SK-N-SH treated with all-trans-retinoic acid at 6 μM for 48 hours (cell line): Measurements from ENCODE around the gene FAM120A.

Source experiments
- ATAC-seq: fragments of 200-7000 bp; cut with Tn5 transposase; 3 replicates; pipeline ENCODE4 v1.9.1; 2020; ENCODE audit warnings: mild to moderate bottlenecking, moderate library complexity
- ARNTL ChIP-seq: fragments of 450-650 bp; formaldehyde crosslinking; IDR thresholded peaks from 2 replicates; pipeline ENCODE4 v1.5.0; 2020; ENCODE audit warnings: low read depth, mild to moderate bottlenecking, moderate library complexity, borderline replicate concordance
- BACH2 ChIP-seq: fragments of 250-450 bp; sonication (Bioruptor Pico); IDR thresholded peaks from 2 replicates; pipeline ENCODE4 v1.9.0; 2021; ENCODE audit warnings: mild to moderate bottlenecking, borderline replicate concordance
- CSDC2 ChIP-seq: fragments of 250-450 bp; sonication (Bioruptor Pico); IDR thresholded peaks from 2 replicates; pipeline ENCODE4 v1.5.0; 2020; ENCODE audit warnings: mild to moderate bottlenecking, moderate library complexity
- CSRNP3 ChIP-seq: fragments of 250-450 bp; sonication (Bioruptor Pico); IDR thresholded peaks from 2 replicates; pipeline ENCODE4 v1.5.1; 2021; ENCODE audit warnings: mild to moderate bottlenecking, moderate library complexity
- ESRRG ChIP-seq: fragments of 250-450 bp; sonication (Bioruptor Pico); IDR thresholded peaks from 2 replicates; pipeline ENCODE4 v1.6.1; 2021; ENCODE audit warnings: mild to moderate bottlenecking
- ISL1 ChIP-seq: fragments of 250-450 bp; sonication (Bioruptor Pico); IDR thresholded peaks from 2 replicates; pipeline ENCODE4 v2.1.2; 2022; ENCODE audit warnings: mild to moderate bottlenecking, moderate library complexity
- OSR1 ChIP-seq: fragments of 250-450 bp; sonication (Bioruptor Pico); IDR thresholded peaks from 2 replicates; pipeline ENCODE4 v1.8.0; 2022; ENCODE audit warnings: moderate library complexity, mild to moderate bottlenecking, inconsistent platforms
- PPARA ChIP-seq: fragments of 250-450 bp; sonication (Bioruptor Pico); IDR thresholded peaks from 2 replicates; pipeline ENCODE4 v1.5.0; 2020; ENCODE audit warnings: mild to moderate bottlenecking, borderline replicate concordance
- RARB ChIP-seq: fragments of 250-450 bp; sonication (Bioruptor Pico); IDR thresholded peaks from 2 replicates; pipeline ENCODE4 v1.8.0; 2021; ENCODE audit warnings: mild to moderate bottlenecking, moderate library complexity
- SNAI2 ChIP-seq: fragments of 250-450 bp; sonication (Bioruptor Pico); IDR thresholded peaks from 2 replicates; pipeline ENCODE4 v1.5.0; 2020; ENCODE audit warnings: mild to moderate bottlenecking, moderate library complexity
- TCF4 ChIP-seq: fragments of 250-450 bp; sonication (Bioruptor Pico); IDR thresholded peaks from 2 replicates; pipeline ENCODE4 v1.8.0; 2021; ENCODE audit warnings: mild to moderate bottlenecking, moderate library complexity, borderline replicate concordance
- TOX ChIP-seq: fragments of 250-450 bp; sonication (Bioruptor Pico); IDR thresholded peaks from 2 replicates; pipeline ENCODE4 v1.8.0; 2021; ENCODE audit warnings: mild to moderate bottlenecking, moderate library complexity, borderline replicate concordance
- TSHZ2 ChIP-seq: fragments of 250-450 bp; sonication (Bioruptor Pico); IDR thresholded peaks from 2 replicates; pipeline ENCODE4 v1.5.0; 2020; ENCODE audit warnings: mild to moderate bottlenecking, moderate library complexity
- ZC3H10 ChIP-seq: fragments of 250-450 bp; sonication (Bioruptor Pico); IDR thresholded peaks from 2 replicates; pipeline ENCODE4 v1.5.1; 2021; ENCODE audit warnings: mild to moderate bottlenecking, moderate library complexity
- ZFP3 ChIP-seq: fragments of 250-450 bp; sonication (Bioruptor Pico); IDR thresholded peaks from 2 replicates; pipeline ENCODE4 v1.5.0; 2020; ENCODE audit warnings: mild to moderate bottlenecking, moderate library complexity
- ZFP30 ChIP-seq: fragments of 450-650 bp; formaldehyde crosslinking; IDR thresholded peaks from 2 replicates; pipeline ENCODE4 v1.5.0; 2022; ENCODE audit warnings: mild to moderate bottlenecking, moderate library complexity
- ZNF565 ChIP-seq: fragments of 450-650 bp; formaldehyde crosslinking; conservative IDR thresholded peaks from 2 replicates; pipeline ENCODE4 v1.5.0; 2020; ENCODE audit warnings: low read depth, mild to moderate bottlenecking, moderate library complexity
- ZNF70 ChIP-seq: fragments of 450-650 bp; formaldehyde crosslinking; IDR thresholded peaks from 2 replicates; pipeline ENCODE4 v1.5.0; 2020; ENCODE audit warnings: mild to moderate bottlenecking, moderate library complexity
- ZNF8 ChIP-seq: fragments of 450-650 bp; formaldehyde crosslinking; IDR thresholded peaks from 2 replicates; pipeline ENCODE4 v1.5.0; 2020; ENCODE audit warnings: mild to moderate bottlenecking, moderate library complexity
- TF ChIP-seq, protein P1 (sequence below): fragments of 250-450 bp; sonication (Bioruptor Pico); IDR thresholded peaks from 2 replicates; pipeline ENCODE4 v1.8.0; 2020; ENCODE audit warnings: mild to moderate bottlenecking, moderate library complexity, borderline replicate concordance
- TF ChIP-seq, protein P2 (sequence below): fragments of 250-450 bp; sonication (Bioruptor Pico); IDR thresholded peaks from 2 replicates; pipeline ENCODE4 v1.8.0; 2021; ENCODE audit warnings: low read depth, mild to moderate bottlenecking, moderate library complexity, borderline replicate concordance
- TF ChIP-seq, protein P3 (sequence below): fragments of 250-450 bp; sonication (Bioruptor Pico); IDR thresholded peaks from 2 replicates; pipeline ENCODE4 v1.5.1; 2020; ENCODE audit warnings: low read depth, mild to moderate bottlenecking, moderate library complexity

FAM120A gene

DNA sequence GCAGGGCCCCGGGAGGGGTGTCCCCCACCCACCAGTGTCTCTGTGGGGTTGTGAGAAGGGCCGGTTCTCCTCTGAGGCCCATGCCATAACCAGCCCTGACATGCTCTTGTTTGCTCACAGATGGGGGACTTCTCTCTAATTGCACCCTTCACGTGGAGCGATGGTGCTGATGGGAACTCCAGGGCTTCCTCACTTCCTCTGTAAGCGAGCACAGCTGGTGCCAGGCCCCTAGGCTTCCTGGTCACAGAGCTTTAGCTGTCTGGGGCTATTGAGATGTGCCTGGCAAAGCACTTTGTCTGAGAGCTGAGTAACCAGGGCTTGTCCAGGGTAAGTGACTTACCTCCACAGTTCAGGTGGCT, 161.3 kb downstream of the FAM120A start:
- no peak for ATAC-seq
- no peak for TF ChIP-seq OSR1
- TF ChIP-seq, protein P1, sequence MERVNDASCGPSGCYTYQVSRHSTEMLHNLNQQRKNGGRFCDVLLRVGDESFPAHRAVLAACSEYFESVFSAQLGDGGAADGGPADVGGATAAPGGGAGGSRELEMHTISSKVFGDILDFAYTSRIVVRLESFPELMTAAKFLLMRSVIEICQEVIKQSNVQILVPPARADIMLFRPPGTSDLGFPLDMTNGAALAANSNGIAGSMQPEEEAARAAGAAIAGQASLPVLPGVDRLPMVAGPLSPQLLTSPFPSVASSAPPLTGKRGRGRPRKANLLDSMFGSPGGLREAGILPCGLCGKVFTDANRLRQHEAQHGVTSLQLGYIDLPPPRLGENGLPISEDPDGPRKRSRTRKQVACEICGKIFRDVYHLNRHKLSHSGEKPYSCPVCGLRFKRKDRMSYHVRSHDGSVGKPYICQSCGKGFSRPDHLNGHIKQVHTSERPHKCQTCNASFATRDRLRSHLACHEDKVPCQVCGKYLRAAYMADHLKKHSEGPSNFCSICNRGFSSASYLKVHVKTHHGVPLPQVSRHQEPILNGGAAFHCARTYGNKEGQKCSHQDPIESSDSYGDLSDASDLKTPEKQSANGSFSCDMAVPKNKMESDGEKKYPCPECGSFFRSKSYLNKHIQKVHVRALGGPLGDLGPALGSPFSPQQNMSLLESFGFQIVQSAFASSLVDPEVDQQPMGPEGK (CRISPR knock-in tag), result no peak
- no peak for TF ChIP-seq ARNTL
- no peak for TF ChIP-seq ESRRG (CRISPR knock-in tag)
- no peak for TF ChIP-seq TOX (CRISPR knock-in tag)
- no peak for TF ChIP-seq CSDC2 (CRISPR knock-in tag)
- TF ChIP-seq TCF4, result no peak
- TF ChIP-seq, protein P2, sequence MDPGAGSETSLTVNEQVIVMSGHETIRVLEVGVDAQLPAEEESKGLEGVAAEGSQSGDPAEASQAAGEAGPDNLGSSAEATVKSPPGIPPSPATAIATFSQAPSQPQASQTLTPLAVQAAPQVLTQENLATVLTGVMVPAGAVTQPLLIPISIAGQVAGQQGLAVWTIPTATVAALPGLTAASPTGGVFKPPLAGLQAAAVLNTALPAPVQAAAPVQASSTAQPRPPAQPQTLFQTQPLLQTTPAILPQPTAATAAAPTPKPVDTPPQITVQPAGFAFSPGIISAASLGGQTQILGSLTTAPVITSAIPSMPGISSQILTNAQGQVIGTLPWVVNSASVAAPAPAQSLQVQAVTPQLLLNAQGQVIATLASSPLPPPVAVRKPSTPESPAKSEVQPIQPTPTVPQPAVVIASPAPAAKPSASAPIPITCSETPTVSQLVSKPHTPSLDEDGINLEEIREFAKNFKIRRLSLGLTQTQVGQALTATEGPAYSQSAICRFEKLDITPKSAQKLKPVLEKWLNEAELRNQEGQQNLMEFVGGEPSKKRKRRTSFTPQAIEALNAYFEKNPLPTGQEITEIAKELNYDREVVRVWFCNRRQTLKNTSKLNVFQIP, result no peak
- no peak for TF ChIP-seq ZNF8 (CRISPR knock-in tag)
- TF ChIP-seq CSRNP3 (CRISPR knock-in tag), result no peak
- no peak for TF ChIP-seq PPARA (CRISPR knock-in tag)
- no peak for TF ChIP-seq ZNF565 (CRISPR knock-in tag)
- no peak for TF ChIP-seq BACH2 (CRISPR knock-in tag)
- no peak for TF ChIP-seq ZC3H10 (CRISPR knock-in tag)
- TF ChIP-seq RARB (CRISPR knock-in tag), result no peak
- no peak for TF ChIP-seq ISL1 (CRISPR knock-in tag)
- TF ChIP-seq ZNF70 (CRISPR knock-in tag), result no peak
- TF ChIP-seq SNAI2 (CRISPR knock-in tag), result no peak

- no peak for ATAC-seq
- TF ChIP-seq TSHZ2 (CRISPR knock-in tag), result no peak
- TF ChIP-seq BACH2 (CRISPR knock-in tag), result no peak
- TF ChIP-seq CSRNP3 (CRISPR knock-in tag), result no peak
- TF ChIP-seq ISL1 (CRISPR knock-in tag), result no peak
- TF ChIP-seq CSDC2 (CRISPR knock-in tag), result no peak
- TF ChIP-seq, protein P2, result no peak
- no peak for TF ChIP-seq ESRRG (CRISPR knock-in tag)
- no peak for TF ChIP-seq ZNF70 (CRISPR knock-in tag)
Measured at GRCh38 chr9:93613174-93613573, 161.7 kb downstream of the FAM120A start.

DNA sequence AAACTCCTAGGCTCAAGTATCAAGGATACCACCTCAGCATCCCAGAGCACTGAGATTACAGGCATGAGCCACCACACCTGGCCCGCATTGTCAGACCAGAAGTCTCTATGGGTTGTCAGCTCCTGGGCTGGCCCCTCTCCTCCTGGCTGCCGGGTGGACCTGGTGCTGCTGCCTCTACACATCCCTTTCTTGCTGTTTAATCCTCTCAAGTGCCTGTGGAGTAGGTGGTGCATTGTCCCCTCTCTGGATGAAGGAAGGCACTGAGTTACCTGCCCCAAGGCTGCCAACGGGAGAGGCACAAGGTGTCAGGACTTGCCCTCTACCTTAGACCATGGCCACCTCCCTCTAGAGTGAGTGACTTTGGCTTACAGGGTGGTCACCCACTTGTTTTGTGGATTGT, 162.3 kb downstream of the FAM120A start:
- ATAC-seq, result no peak
- no peak for TF ChIP-seq ESRRG (CRISPR knock-in tag)
- no peak for TF ChIP-seq ZFP3 (CRISPR knock-in tag)
- no peak for TF ChIP-seq ZNF8 (CRISPR knock-in tag)
- TF ChIP-seq ZNF70 (CRISPR knock-in tag), result no peak
- no peak for TF ChIP-seq CSRNP3 (CRISPR knock-in tag)
- TF ChIP-seq ZFP30, result no peak
- TF ChIP-seq TOX (CRISPR knock-in tag), result no peak
- TF ChIP-seq BACH2 (CRISPR knock-in tag), result no peak
- TF ChIP-seq SNAI2 (CRISPR knock-in tag), result no peak
- no peak for TF ChIP-seq ZC3H10 (CRISPR knock-in tag)
- TF ChIP-seq RARB (CRISPR knock-in tag), result no peak
- TF ChIP-seq, protein P3, sequence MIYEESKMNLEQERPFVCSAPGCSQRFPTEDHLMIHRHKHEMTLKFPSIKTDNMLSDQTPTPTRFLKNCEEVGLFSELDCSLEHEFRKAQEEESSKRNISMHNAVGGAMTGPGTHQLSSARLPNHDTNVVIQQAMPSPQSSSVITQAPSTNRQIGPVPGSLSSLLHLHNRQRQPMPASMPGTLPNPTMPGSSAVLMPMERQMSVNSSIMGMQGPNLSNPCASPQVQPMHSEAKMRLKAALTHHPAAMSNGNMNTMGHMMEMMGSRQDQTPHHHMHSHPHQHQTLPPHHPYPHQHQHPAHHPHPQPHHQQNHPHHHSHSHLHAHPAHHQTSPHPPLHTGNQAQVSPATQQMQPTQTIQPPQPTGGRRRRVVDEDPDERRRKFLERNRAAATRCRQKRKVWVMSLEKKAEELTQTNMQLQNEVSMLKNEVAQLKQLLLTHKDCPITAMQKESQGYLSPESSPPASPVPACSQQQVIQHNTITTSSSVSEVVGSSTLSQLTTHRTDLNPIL, result no peak
- no peak for TF ChIP-seq PPARA (CRISPR knock-in tag)
- no peak for TF ChIP-seq TCF4
- no peak for TF ChIP-seq ISL1 (CRISPR knock-in tag)
